ENCODE results near the gene SDCCAG8.

SDCCAG8 gene

GRCh38 chr1:243501002-243501401, 245.2 kb downstream of the SDCCAG8 start:
- no peak for DNase-seq (ENCODE audit: low read depth in 2 of 2)

GRCh38 chr1:243503155-243503554, 247.3 kb downstream of the SDCCAG8 start:
- DNase-seq (ENCODE audit: low read depth in 2 of 2) = no peak

GRCh38 chr1:243505986-243506689, 250.3 kb downstream of the SDCCAG8 start:
- DNase-seq (ENCODE audit: low read depth in 2 of 2) = no peak

GRCh38 chr1:243507001-243507671, 251.3 kb downstream of the SDCCAG8 start:
- no peak for DNase-seq (ENCODE audit: low read depth in 2 of 2)

- DNase-seq (ENCODE audit: low read depth in 2 of 2) = no peak
These were observed 251.9 kb downstream of the SDCCAG8 start for GRCh38 chr1:243507672-243508302.

- peak; percentile 11 to 17 for DNase-seq (ENCODE audit: low read depth in 2 of 2)
These were observed 252.5 kb downstream of the SDCCAG8 start for GRCh38 chr1:243508303-243508713.

GRCh38 chr1:243508943-243509342, 253.1 kb downstream of the SDCCAG8 start:
- no peak for DNase-seq (ENCODE audit: low read depth in 2 of 2)

GRCh38 chr1:243510928-243511327, 255.1 kb downstream of the SDCCAG8 start:
- DNase-seq (ENCODE audit: low read depth in 2 of 2) = no peak

- DNase-seq (ENCODE audit: low read depth in 2 of 2) = no peak
These were observed 258.1 kb downstream of the SDCCAG8 start for GRCh38 chr1:243513726-243514491.

- DNase-seq (ENCODE audit: low read depth in 2 of 2) = no peak
These were observed 259.1 kb downstream of the SDCCAG8 start for GRCh38 chr1:243514927-243515326.

GRCh38 chr1:243520831-243521230, 265.0 kb downstream of the SDCCAG8 start:
- DNase-seq (ENCODE audit: low read depth in 2 of 2) = no peak

- DNase-seq (ENCODE audit: low read depth in 2 of 2) = no peak
These were observed 267.9 kb downstream of the SDCCAG8 start for GRCh38 chr1:243523766-243524165.

- DNase-seq (ENCODE audit: low read depth in 2 of 2) = no peak
These were observed 269.2 kb downstream of the SDCCAG8 start for GRCh38 chr1:243525085-243525487.

- DNase-seq (ENCODE audit: low read depth in 2 of 2) = no peak
These were observed 270.3 kb downstream of the SDCCAG8 start for GRCh38 chr1:243526180-243526579.

GRCh38 chr1:243528459-243529121, 272.7 kb downstream of the SDCCAG8 start:
- DNase-seq (ENCODE audit: low read depth in 2 of 2) = no peak

- no peak for DNase-seq (ENCODE audit: low read depth in 2 of 2)
These were observed 273.7 kb downstream of the SDCCAG8 start for GRCh38 chr1:243529512-243529911.

GRCh38 chr1:243535014-243535413, 279.2 kb downstream of the SDCCAG8 start:
- no peak for DNase-seq (ENCODE audit: low read depth in 2 of 2)

- DNase-seq (ENCODE audit: low read depth in 2 of 2) = no peak
These were observed 283.8 kb downstream of the SDCCAG8 start for GRCh38 chr1:243539636-243540035.

GRCh38 chr1:243542739-243543415, 287.0 kb downstream of the SDCCAG8 start:
- DNase-seq (ENCODE audit: low read depth in 2 of 2) = no peak

- DNase-seq (ENCODE audit: low read depth in 2 of 2) = no peak
These were observed 287.7 kb downstream of the SDCCAG8 start for GRCh38 chr1:243543501-243543900.

- DNase-seq (ENCODE audit: low read depth in 2 of 2) = no peak
These were observed 290.6 kb downstream of the SDCCAG8 start for GRCh38 chr1:243546457-243546856.
